HCT116 (cell line): ENCODE results near the gene SDF2. TPM values are rescaled to one million over a fixed set of nuclear protein-coding genes. Genes with fewer than 3 reads are reported as not detected.

ENCODE experiments used
- ATAC-seq: fragments of 200-7000 bp; cut with Tn5 transposase; 2 replicates; pipeline ENCODE4 v1.9.1; 2020; ENCODE audit warnings: mild to moderate bottlenecking, moderate library complexity
- BruUV-seq: library from RNA; stranded (reverse); fragments of 400-500 nt; replicated peaks from 2 replicates; lab custom pipeline; 2021; lab: Mats Ljungman, UMichigan
- CTCF ChIA-PET: fragments of 300-600 bp; sonication (Branson Sonifier 250); formaldehyde crosslinking; loops from one replicate; lab custom pipeline; 2021; ENCODE audit warnings: antibody characterized with exemption; lab: Charles Lee
- POLR2A ChIA-PET: fragments of 300-600, 350-600 bp; sonication (Branson Sonifier 250); formaldehyde crosslinking; loops from one replicate; lab custom pipeline; 2021; ENCODE audit warnings: antibody characterized with exemption; lab: Charles Lee
- RAD21 ChIA-PET, 2 experiments: fragments of 300-600 bp; sonication (Branson Sonifier 250); formaldehyde crosslinking; loops; one replicate each; lab custom pipeline; 2023; ENCODE audit warnings: low total read pairs in 2 of 2; ENCODE audit not compliant: uncharacterized antibody in 2 of 2, unreplicated experiment in 2 of 2, low non-redundant PET in 1 of 2; lab: Charles Lee
- DNase-seq: peaks from one replicate; pipeline ENCODE4 v3.0.0-alpha.2; 2010; ENCODE audit warnings: low read depth, low spot score
- H2AFZ ChIP-seq: fragments of 200-600 bp; shearing (Covaris generic), sonication (generic); 2 replicates; pipeline ENCODE4 v1.6.1; 2017; ENCODE audit warnings: low read depth, mixed run types, mixed read lengths, antibody characterized with exemption, low read length; ENCODE audit not compliant: poor library complexity, severe bottlenecking
- H3K27ac ChIP-seq: 2 replicates; pipeline ENCODE4 v1.5.1; 2012; ENCODE audit warnings: low read depth, low read length
- H3K27me3 ChIP-seq: fragments of 200-600 bp; sonication (generic); 2 replicates; pipeline ENCODE4 v1.6.1; 2016; ENCODE audit warnings: mixed run types, low read length, mixed read lengths; ENCODE audit not compliant: insufficient read depth
- H3K36me3 ChIP-seq, 2 experiments: fragments of 200-500 bp in 1 of 2; fragments of 200-600 bp in 1 of 2; sonication (Bioruptor generic) in 1 of 2; sonication (generic) in 1 of 2; 2 replicates each; pipeline versions ENCODE4 v1.5.1 to v1.6.1; 2014 to 2016; ENCODE audit warnings: low read length in 2 of 2, inconsistent platforms in 1 of 2, mixed read lengths in 1 of 2, mixed run types in 1 of 2; ENCODE audit not compliant: insufficient read depth in 2 of 2, control insufficient read depth in 1 of 2
- H3K4me1 ChIP-seq, 2 experiments: fragments of 200-600 bp in 1 of 2; sonication (generic) in 1 of 2; 2 replicates each; pipeline versions ENCODE4 v1.5.1 to v1.6.1; 2012 to 2017; ENCODE audit warnings: low read length in 2 of 2, inconsistent platforms in 1 of 2, mild to moderate bottlenecking in 1 of 2, mixed read lengths in 1 of 2, mixed run types in 1 of 2, moderate library complexity in 1 of 2; ENCODE audit not compliant: insufficient read depth in 2 of 2, control insufficient read depth in 1 of 2
- H3K4me2 ChIP-seq: fragments of 200-600 bp; sonication (generic); 2 replicates; pipeline ENCODE4 v1.6.1; 2017; ENCODE audit warnings: mixed run types, low read length, mixed read lengths
- H3K4me3 ChIP-seq, 2 experiments: fragments of 200-600 bp in 1 of 2; sonication (generic) in 1 of 2; replicated peaks in 1 of 2; 2 replicates each; pipeline ENCODE4 v1.5.1; 2011 to 2016; ENCODE audit warnings: low read length in 2 of 2, control low read depth in 1 of 2, low read depth in 1 of 2, mild to moderate bottlenecking in 1 of 2, mixed read lengths in 1 of 2, mixed run types in 1 of 2
- H3K79me2 ChIP-seq: fragments of 200-600 bp; sonication (generic); 2 replicates; pipeline ENCODE4 v1.6.1; 2017; ENCODE audit warnings: mild to moderate bottlenecking, mixed run types, low read length, moderate library complexity, mixed read lengths; ENCODE audit not compliant: insufficient read depth
- H3K9ac ChIP-seq: fragments of 200-600 bp; sonication (generic); 2 replicates; pipeline ENCODE4 v1.6.1; 2016; ENCODE audit warnings: low read length, mixed read lengths
- H3K9me2 ChIP-seq: fragments of 200-600 bp; sonication (generic), shearing (Covaris generic); 2 replicates; pipeline ENCODE4 v1.6.1; 2017; ENCODE audit warnings: mixed run types, mild to moderate bottlenecking, moderate library complexity; ENCODE audit not compliant: insufficient read depth
- H3K9me3 ChIP-seq, 2 experiments: fragments of 200-500 bp in 1 of 2; fragments of 200-600 bp in 1 of 2; sonication (Bioruptor generic) in 1 of 2; sonication (generic) in 1 of 2; 2 replicates each; pipeline ENCODE4 v1.6.1; 2014 to 2017; ENCODE audit warnings: low read length in 2 of 2, mixed read lengths in 2 of 2, inconsistent platforms in 1 of 2, low read depth in 1 of 2, mild to moderate bottlenecking in 1 of 2, mixed run types in 1 of 2, moderate library complexity in 1 of 2; ENCODE audit not compliant: control insufficient read depth in 1 of 2, insufficient read depth in 1 of 2
- H4K20me1 ChIP-seq: fragments of 200-600 bp; sonication (generic), shearing (Covaris generic); 2 replicates; pipeline ENCODE4 v1.6.1; 2017; ENCODE audit warnings: mixed run types, mild to moderate bottlenecking, moderate library complexity; ENCODE audit not compliant: insufficient read depth
- CEBPB ChIP-seq: IDR thresholded peaks from 2 replicates; pipeline ENCODE4 v1.6.1; 2012; ENCODE audit warnings: low read depth
- JUND ChIP-seq: IDR thresholded peaks from 2 replicates; pipeline ENCODE4 v1.6.1; 2012
- MAX ChIP-seq: IDR thresholded peaks from 2 replicates; pipeline ENCODE4 v1.6.1; 2012
- POLR2A ChIP-seq: IDR thresholded peaks from 2 replicates; pipeline ENCODE4 v1.7.0; 2011; ENCODE audit warnings: borderline replicate concordance; ENCODE audit not compliant: insufficient read depth, insufficient read length; ENCODE audit errors: extremely low read depth
- POLR2AphosphoS5 ChIP-seq: IDR thresholded peaks from 2 replicates; pipeline ENCODE4 v1.6.1; 2011; ENCODE audit warnings: mild to moderate bottlenecking, low read depth, low read length, moderate library complexity
- SIN3A ChIP-seq: IDR thresholded peaks from 2 replicates; pipeline ENCODE4 v1.6.1; 2012; ENCODE audit warnings: low read depth
- SP1 ChIP-seq: IDR thresholded peaks from 2 replicates; pipeline ENCODE4 v1.6.1; 2012; ENCODE audit warnings: low read depth
- ZFX ChIP-seq: fragments of 450-650 bp; IDR thresholded peaks from 2 replicates; pipeline ENCODE4 v1.6.1; 2017
- intact Hi-C: fragments of 100-400 bp; cut with micrococcal nuclease; formaldehyde crosslinking; loops from 2 replicates; pipeline ENCODE4 v1.10.0; 2022
- total RNA-seq: library from RNA; stranded (reverse); gene quantifications from one replicate; pipeline ENCODE4 v1.2.1, GENCODE V29; 2021; ENCODE audit not compliant: unreplicated experiment
- TF ChIP-seq, protein P1 (sequence below): IDR thresholded peaks from 2 replicates; pipeline ENCODE4 v1.6.1; 2011; ENCODE audit warnings: mild to moderate bottlenecking, low read length, moderate library complexity; ENCODE audit not compliant: insufficient replicate concordance; ENCODE audit errors: extremely low read depth
- TF ChIP-seq, protein P2 (sequence below): IDR thresholded peaks from 2 replicates; pipeline ENCODE4 v1.6.1; 2012

SDF2 gene
- total RNA-seq, 1 experiment from 2014 or later, result 41.3 TPM

GRCh38 chr17:28686296-28686695 is 24.6 kb upstream of the SDF2 start:
- peaks cover 85 to 91% of the 10 kb centered on the region in 2 experiments for H3K36me3 ChIP-seq
- CTCF ChIA-PET, result no interaction called here
- H3K4me2 ChIP-seq, result no peak overlapping the region
- no peaks in the 10 kb centered on the region for H4K20me1 ChIP-seq
- intact Hi-C loops, result no loop called here
- H3K9ac ChIP-seq, result no peak overlapping the region
- H3K4me1 ChIP-seq, result no peaks in the 10 kb centered on the region
- ATAC-seq, result no peak
- H3K4me3 ChIP-seq, result no peak overlapping the region
- TF ChIP-seq POLR2A (no peak), JUND (no peak), CEBPB (no peak), SP1 (no peak), MAX (no peak), SIN3A (no peak), POLR2AphosphoS5 (no peak), ZFX (no peak)
- TF ChIP-seq, protein P1, sequence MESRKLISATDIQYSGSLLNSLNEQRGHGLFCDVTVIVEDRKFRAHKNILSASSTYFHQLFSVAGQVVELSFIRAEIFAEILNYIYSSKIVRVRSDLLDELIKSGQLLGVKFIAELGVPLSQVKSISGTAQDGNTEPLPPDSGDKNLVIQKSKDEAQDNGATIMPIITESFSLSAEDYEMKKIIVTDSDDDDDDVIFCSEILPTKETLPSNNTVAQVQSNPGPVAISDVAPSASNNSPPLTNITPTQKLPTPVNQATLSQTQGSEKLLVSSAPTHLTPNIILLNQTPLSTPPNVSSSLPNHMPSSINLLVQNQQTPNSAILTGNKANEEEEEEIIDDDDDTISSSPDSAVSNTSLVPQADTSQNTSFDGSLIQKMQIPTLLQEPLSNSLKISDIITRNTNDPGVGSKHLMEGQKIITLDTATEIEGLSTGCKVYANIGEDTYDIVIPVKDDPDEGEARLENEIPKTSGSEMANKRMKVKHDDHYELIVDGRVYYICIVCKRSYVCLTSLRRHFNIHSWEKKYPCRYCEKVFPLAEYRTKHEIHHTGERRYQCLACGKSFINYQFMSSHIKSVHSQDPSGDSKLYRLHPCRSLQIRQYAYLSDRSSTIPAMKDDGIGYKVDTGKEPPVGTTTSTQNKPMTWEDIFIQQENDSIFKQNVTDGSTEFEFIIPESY, result no peak
- TF ChIP-seq, protein P2, sequence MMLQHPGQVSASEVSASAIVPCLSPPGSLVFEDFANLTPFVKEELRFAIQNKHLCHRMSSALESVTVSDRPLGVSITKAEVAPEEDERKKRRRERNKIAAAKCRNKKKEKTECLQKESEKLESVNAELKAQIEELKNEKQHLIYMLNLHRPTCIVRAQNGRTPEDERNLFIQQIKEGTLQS, result no peak
- POLR2A ChIA-PET, result no interaction called here
- H3K9me2 ChIP-seq, result no peaks in the 10 kb centered on the region
- H2AFZ ChIP-seq, result no peak overlapping the region
- no peaks in the 10 kb centered on the region for H3K79me2 ChIP-seq
- no peaks in the 10 kb centered on the region for H3K9me3 ChIP-seq
- H3K27ac ChIP-seq, result no peak overlapping the region
- no peak for DNase-seq
- BruUV-seq, result no TSS peak
- H3K27me3 ChIP-seq, result no peaks in the 10 kb centered on the region
- RAD21 ChIA-PET, result no interaction called here
